GM12873 (cell line): ENCODE measurements around the gene ARID4B.

ENCODE experiments used
- TF ChIP-seq, protein P1 (sequence below): IDR thresholded peaks from 2 replicates; pipeline ENCODE4 v1.5.1; 2012; ENCODE audit warnings: low read depth, mild to moderate bottlenecking, moderate library complexity, low read length, control low read depth; ENCODE audit not compliant: insufficient read depth; ENCODE audit errors: missing control alignments

The ARID4B gene

DNA sequence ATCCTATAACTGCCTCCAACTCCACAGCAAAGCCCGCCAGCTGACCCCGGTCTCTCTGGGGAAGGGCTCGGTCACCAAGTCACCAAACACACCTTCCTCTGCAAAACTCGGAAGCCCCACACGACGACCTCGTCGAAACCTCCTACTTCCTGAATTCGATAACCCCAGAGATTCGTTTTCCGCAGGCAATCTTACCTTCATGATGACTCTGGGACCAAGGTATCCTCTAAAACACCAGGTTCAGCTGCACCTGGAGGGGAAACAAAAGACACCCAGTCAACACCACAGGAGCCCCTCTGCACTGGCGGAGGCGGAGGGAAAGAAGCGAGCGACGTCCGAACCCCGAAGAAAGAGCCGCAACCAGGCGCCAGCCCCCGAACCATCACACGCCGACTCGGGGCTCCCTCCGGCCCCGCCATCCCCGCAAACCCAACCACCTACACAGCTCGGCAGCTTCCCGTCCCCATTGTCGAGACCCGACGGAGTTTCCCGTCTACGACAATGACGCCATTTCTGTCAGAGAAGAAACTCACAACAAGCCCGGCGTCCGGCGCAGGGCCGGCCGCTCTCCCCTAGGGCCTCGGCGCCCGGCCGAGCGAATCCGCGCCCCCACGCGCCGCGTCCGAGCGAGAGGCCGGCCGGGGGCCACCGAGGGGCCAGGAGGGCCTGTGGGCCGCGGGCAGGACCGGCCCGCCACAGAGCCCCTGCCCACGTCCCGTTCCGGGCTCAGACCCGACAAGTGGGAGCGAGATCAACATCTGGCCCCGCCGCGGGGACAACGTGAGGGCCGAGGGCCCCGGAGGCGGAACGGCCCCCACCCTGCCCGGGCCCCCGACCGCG is 1.0 kb downstream of the ARID4B start:
- TF ChIP-seq, protein P1, sequence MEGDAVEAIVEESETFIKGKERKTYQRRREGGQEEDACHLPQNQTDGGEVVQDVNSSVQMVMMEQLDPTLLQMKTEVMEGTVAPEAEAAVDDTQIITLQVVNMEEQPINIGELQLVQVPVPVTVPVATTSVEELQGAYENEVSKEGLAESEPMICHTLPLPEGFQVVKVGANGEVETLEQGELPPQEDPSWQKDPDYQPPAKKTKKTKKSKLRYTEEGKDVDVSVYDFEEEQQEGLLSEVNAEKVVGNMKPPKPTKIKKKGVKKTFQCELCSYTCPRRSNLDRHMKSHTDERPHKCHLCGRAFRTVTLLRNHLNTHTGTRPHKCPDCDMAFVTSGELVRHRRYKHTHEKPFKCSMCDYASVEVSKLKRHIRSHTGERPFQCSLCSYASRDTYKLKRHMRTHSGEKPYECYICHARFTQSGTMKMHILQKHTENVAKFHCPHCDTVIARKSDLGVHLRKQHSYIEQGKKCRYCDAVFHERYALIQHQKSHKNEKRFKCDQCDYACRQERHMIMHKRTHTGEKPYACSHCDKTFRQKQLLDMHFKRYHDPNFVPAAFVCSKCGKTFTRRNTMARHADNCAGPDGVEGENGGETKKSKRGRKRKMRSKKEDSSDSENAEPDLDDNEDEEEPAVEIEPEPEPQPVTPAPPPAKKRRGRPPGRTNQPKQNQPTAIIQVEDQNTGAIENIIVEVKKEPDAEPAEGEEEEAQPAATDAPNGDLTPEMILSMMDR: no peak

DNA sequence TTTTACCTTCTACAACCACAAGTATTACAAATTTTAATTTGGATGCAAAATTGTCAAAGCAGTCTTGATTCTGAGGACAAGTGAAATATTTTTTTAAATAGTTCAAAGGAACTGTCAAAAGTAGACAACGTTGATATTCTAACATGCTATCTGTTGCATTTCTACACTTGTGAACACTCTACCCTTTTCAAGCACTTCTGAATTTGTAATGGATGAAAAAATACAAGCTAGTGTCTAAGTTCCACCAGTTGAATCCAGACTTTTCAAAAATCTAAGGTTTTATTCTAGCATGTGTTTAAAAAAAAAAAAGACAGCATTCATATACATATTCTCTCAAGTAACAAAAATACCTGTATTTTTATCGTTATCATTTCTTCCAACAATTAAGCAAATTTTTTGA is 2.1 kb downstream of the ARID4B start:
- TF ChIP-seq, protein P1: no peak

DNA sequence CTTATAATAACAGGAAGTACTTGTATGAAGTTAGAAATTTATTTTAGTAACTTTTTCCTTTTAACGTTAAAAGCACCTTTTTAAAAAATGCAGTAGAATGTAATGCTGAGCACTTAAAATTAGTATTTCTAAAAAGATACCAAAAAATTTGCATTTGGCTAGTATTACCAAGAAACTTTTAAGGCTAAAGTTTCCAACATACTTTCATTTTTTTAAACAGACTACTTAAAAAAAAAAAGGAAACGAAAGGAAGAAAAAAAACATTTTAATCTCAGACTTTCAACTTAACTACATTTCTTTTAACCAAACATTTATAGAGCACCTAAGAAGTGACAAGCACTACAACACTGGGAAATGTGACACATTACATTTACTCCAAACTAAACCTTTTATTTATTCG is 2.8 kb downstream of the ARID4B start:
- TF ChIP-seq, protein P1: no peak

DNA sequence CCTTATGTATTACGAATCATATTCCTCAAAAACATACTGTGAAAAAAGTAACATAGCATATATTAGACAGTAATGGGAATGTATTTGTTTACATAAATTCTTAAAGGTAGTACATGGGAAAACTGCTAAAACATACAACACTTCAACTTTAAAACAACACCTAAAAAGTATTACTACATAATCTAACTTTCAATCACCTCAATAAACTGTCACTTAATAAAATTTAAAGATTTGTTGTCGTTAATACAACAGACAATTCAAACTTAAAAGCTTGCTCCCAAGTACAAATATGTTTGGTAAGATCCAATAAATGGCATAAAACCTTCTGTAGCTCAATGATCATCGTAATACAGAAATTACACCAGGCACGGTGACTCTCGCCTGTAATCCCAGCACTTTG is 3.7 kb downstream of the ARID4B start:
- TF ChIP-seq, protein P1: no peak

DNA sequence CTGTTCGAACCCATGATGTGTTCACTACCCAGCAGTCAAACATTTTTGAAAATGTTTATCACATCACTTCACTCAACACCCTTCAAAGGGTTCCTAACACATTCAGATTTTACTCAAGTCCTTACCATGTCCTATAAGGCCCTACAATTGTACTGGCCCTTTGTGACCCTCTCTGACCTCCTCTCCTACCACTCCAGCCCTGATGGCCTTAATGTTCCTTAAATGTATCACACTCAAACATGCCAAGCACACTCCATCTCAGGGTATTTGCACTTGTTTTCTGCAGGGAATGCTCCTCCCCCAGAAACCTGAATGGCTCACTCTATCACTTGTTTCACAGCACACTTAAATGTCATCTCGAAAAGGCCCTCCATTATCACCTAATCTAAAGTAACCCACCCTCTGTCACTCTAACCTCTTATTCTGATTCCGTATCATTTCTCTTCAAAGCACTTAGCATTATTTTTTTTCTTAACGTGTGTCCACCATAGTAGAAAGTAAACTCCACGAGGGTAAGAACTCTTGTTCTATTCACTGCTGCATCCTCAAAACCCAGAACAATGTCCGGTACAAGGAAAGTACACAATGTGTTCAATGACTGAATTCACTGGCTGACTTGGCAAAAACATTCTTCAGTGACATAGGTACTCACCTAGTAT is 7.3 kb downstream of the ARID4B start:
- TF ChIP-seq, protein P1: no peak

DNA sequence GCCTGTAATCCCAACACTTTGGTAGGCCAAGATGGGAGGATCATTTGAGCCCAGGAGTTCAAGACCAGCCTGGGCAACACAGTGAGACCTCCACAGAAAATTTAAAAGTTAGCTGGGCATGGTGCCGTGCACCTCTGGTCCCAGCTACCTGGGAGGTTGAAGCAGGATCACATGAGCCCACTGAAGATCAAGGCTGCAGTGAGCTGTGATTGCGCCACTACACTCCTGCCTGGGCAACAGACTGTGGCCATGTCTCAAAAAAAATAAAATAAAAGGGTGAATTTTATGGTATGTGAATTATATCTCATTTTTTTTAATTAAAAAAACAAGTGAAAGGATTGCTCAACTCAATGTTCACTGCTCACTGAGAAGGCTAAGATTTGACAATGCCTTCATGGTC is 8.7 kb downstream of the ARID4B start:
- TF ChIP-seq, protein P1: no peak

DNA sequence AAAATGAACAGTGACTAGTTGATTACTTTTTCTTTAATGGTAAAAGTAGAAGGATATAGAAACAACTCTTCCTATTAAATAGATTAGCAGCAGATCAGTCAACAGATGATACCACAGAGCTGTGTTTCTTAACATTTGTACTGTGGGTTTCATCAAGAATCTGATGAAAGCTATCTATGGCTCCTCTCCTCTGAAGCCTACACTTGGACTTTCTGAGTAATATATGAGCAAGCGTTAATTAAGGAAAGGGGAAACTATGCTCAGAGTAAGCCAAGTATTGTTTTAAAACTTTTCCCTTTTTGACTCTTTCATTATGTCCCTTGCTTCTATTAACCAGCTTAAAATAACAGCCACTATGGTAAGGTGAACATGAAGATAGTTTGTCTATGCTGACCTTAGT is 10.8 kb downstream of the ARID4B start:
- TF ChIP-seq, protein P1: no peak
